SKM-1 treated with dmso at 0.1 percent for 144 hours (cell line): ENCODE data around the gene MYO3B.

Experiments
- DNase-seq: peaks from one replicate; lab custom pipeline; 2025; ENCODE audit not compliant: unreplicated experiment; lab: John Stamatoyannopoulos, UW

The MYO3B gene

GRCh38 chr2:170498619-170499018 is 320.7 kb downstream of the MYO3B start:
- no peak for DNase-seq

- no peak for DNase-seq
Measured at GRCh38 chr2:170500104-170500503, 322.2 kb downstream of the MYO3B start.

- DNase-seq: no peak
Measured at GRCh38 chr2:170500770-170501169, 322.8 kb downstream of the MYO3B start.

GRCh38 chr2:170501421-170502043 is 323.6 kb downstream of the MYO3B start:
- no peak for DNase-seq

GRCh38 chr2:170502361-170503130 is 324.6 kb downstream of the MYO3B start:
- no peak for DNase-seq

GRCh38 chr2:170503563-170503962 is 325.6 kb downstream of the MYO3B start:
- no peak for DNase-seq

GRCh38 chr2:170503971-170504809 is 326.2 kb downstream of the MYO3B start:
- DNase-seq: no peak

- no peak for DNase-seq
Measured at GRCh38 chr2:170504810-170505145, 326.8 kb downstream of the MYO3B start.

GRCh38 chr2:170505631-170506275 is 327.8 kb downstream of the MYO3B start:
- no peak for DNase-seq

- DNase-seq: no peak
Measured at GRCh38 chr2:170509452-170510193, 331.7 kb downstream of the MYO3B start.

GRCh38 chr2:170512266-170512665 is 334.3 kb downstream of the MYO3B start:
- no peak for DNase-seq

GRCh38 chr2:170514140-170514539 is 336.2 kb downstream of the MYO3B start:
- no peak for DNase-seq

GRCh38 chr2:170517538-170517937 is 339.6 kb downstream of the MYO3B start:
- no peak for DNase-seq

GRCh38 chr2:170518911-170519310 is 341.0 kb downstream of the MYO3B start:
- DNase-seq: no peak

- no peak for DNase-seq
Measured at GRCh38 chr2:170521299-170521698, 343.4 kb downstream of the MYO3B start.

GRCh38 chr2:170523506-170523905 is 345.6 kb downstream of the MYO3B start:
- no peak for DNase-seq

- DNase-seq: no peak
Measured at GRCh38 chr2:170524828-170525565, 347.1 kb downstream of the MYO3B start.

GRCh38 chr2:170525566-170525900 is 347.6 kb downstream of the MYO3B start:
- no peak for DNase-seq

GRCh38 chr2:170530284-170530745 is 352.4 kb downstream of the MYO3B start:
- DNase-seq: no peak
